Thyroid gland (tissue), 4 donors: ENCODE measurements around the gene XCL1. TPM values are rescaled to one million over a fixed set of nuclear protein-coding genes. Genes with fewer than 3 reads are reported as not detected.
"Not testable (repeated sequence)": the region's sequence is repeated elsewhere in the genome, so short reads cannot be mapped to it uniquely, and the experiment has no call there.

Source experiments
- DNase-seq, 2 donors: peaks; one replicate each; pipeline ENCODE4 v3.0.0-alpha.2; 2019
- H3K27ac ChIP-seq, 3 donors: fragments of 200-600 bp; sonication (generic); 1 replicate in 2 of 3; 2 replicates in 1 of 3; pipeline ENCODE4 v1.5.1; 2016 to 2019; ENCODE audit warnings: mild to moderate bottlenecking in 1 of 3, moderate library complexity in 1 of 3
- H3K27me3 ChIP-seq: fragments of 200-600 bp; sonication (generic); one replicate; pipeline ENCODE4 v1.5.1; 2019
- H3K36me3 ChIP-seq, 2 donors: fragments of 200-600 bp; sonication (generic); one replicate each; pipeline ENCODE4 v1.5.1; 2016 to 2019
- H3K4me1 ChIP-seq, 2 donors: fragments of 200-600 bp; sonication (generic); one replicate each; pipeline ENCODE4 v1.5.1; 2017 to 2019
- H3K4me3 ChIP-seq, 3 donors: fragments of 200-600 bp; sonication (generic); replicated peaks in 1 of 3; 1 replicate in 2 of 3; 2 replicates in 1 of 3; pipeline ENCODE4 v1.5.1; 2016; ENCODE audit warnings: mild to moderate bottlenecking in 1 of 3
- H3K9me3 ChIP-seq: fragments of 200-600 bp; sonication (generic); one replicate; pipeline ENCODE4 v1.5.1; 2017
- CTCF ChIP-seq, 6 experiments: fragments of 200-600 bp in 3 of 6; fragments of 450-650 bp in 3 of 6; sonication (generic) in 3 of 6; IDR thresholded peaks; one replicate each; pipeline ENCODE4 v1.5.1; 2016 to 2019; ENCODE audit warnings: antibody characterized with exemption in 6 of 6, mild to moderate bottlenecking in 2 of 6, inconsistent platforms in 1 of 6, moderate library complexity in 1 of 6
- POLR2A ChIP-seq, 2 donors: fragments of 450-650 bp; IDR thresholded peaks; one replicate each; pipeline ENCODE4 v1.6.1; 2017; ENCODE audit warnings: antibody characterized with exemption in 2 of 2, mild to moderate bottlenecking in 2 of 2, moderate library complexity in 1 of 2
- WGBS, 2 donors: methylation state at CpG; one replicate each; pipeline ENCODE4 v1.1.5; 2017; 5-methylcytosine and 5-hydroxymethylcytosine counted together
- intact Hi-C: fragments of 100-400 bp; cut with DNase I; formaldehyde crosslinking; loops from one replicate; pipeline ENCODE4 v1.15.1; 2023
- total RNA-seq, 4 donors: library from RNA; depleted of rRNA; stranded (reverse); fragments of >200 nt; gene quantifications; one replicate each; pipeline ENCODE4 v1.2.3, GENCODE V29; 2016

The XCL1 gene
- total RNA-seq, 4 donors from 2014 or later: 0.81 TPM; not detected in 3

- intact Hi-C loops: no loop called here
- H3K36me3 ChIP-seq: no peaks in the 10 kb centered on the region
- no peaks in the 10 kb centered on the region for H3K27me3 ChIP-seq
- H3K27ac ChIP-seq: no peak overlapping the region
- H3K4me3 ChIP-seq: no peak overlapping the region
- no peak for DNase-seq
- peaks cover 0 to 2% of the 10 kb centered on the region in 2 donors for H3K4me1 ChIP-seq
- 91 to 93% methylated on average over 2 of the region's 2 CpGs for WGBS, 2 donors
- TF ChIP-seq CTCF (IDR thresholded peaks at IDR 0.05): no peak
- no peak for TF ChIP-seq POLR2A (IDR thresholded peaks at IDR 0.05)
- H3K9me3 ChIP-seq: no peaks in the 10 kb centered on the region
These were observed 12.8 kb downstream of the XCL1 start for GRCh38 chr1:168589167-168589566.

GRCh38 chr1:168591066-168591465, 14.7 kb downstream of the XCL1 start:
- H3K27ac ChIP-seq: no peak overlapping the region
- no peaks in the 10 kb centered on the region for H3K9me3 ChIP-seq
- intact Hi-C loops: no loop called here
- no peak for DNase-seq
- no peaks in the 10 kb centered on the region for H3K36me3 ChIP-seq
- WGBS, 2 donors: 97 to 98% methylated on average over 5 of the region's 5 CpGs
- H3K27me3 ChIP-seq: no peaks in the 10 kb centered on the region
- no peaks in the 10 kb centered on the region for H3K4me1 ChIP-seq
- TF ChIP-seq CTCF (IDR thresholded peaks at IDR 0.05) (no peak), POLR2A (IDR thresholded peaks at IDR 0.05) (no peak)
- no peak overlapping the region for H3K4me3 ChIP-seq

GRCh38 chr1:168591641-168592250, 15.3 kb downstream of the XCL1 start:
- TF ChIP-seq POLR2A (IDR thresholded peaks at IDR 0.05): no peak
- no peak for TF ChIP-seq CTCF (IDR thresholded peaks at IDR 0.05)
- WGBS, 2 donors: 78 to 85% methylated on average over 2 of the region's 2 CpGs
- intact Hi-C loops: no loop called here

GRCh38 chr1:168595403-168595802, 19.0 kb downstream of the XCL1 start:
- H3K27me3 ChIP-seq, DNase-seq, H3K27ac ChIP-seq, H3K4me1 ChIP-seq, intact Hi-C loops, H3K36me3 ChIP-seq, H3K9me3 ChIP-seq, H3K4me3 ChIP-seq: not testable (repeated sequence)

More at GRCh38 chr1:168591641-168592250, 15.3 kb downstream of the XCL1 start:
- Histone ChIP-seq H3K36me3 (no peaks in the 10 kb centered on the region), H3K4me1 (no peaks in the 10 kb centered on the region), H3K9me3 (no peaks in the 10 kb centered on the region), H3K4me3 (no peak overlapping the region), H3K27ac (no peak overlapping the region), H3K27me3 (no peaks in the 10 kb centered on the region)
- DNase-seq: no peak

- no peak overlapping the region for H3K27ac ChIP-seq
- H3K4me3 ChIP-seq: no peak overlapping the region
- H3K36me3 ChIP-seq: no peaks in the 10 kb centered on the region
- DNase-seq: no peak
- no peaks in the 10 kb centered on the region for H3K4me1 ChIP-seq
- 88 to 89% methylated on average over 3 of the region's 3 CpGs for WGBS, 2 donors
- no peaks in the 10 kb centered on the region for H3K9me3 ChIP-seq
- TF ChIP-seq POLR2A (IDR thresholded peaks at IDR 0.05): no peak
- no peak for TF ChIP-seq CTCF (IDR thresholded peaks at IDR 0.05)
- no peaks in the 10 kb centered on the region for H3K27me3 ChIP-seq
- intact Hi-C loops: no loop called here
These were observed 21.7 kb downstream of the XCL1 start for GRCh38 chr1:168598125-168598524.
